NCI-H2196 (cell line): ENCODE results near the gene SEL1L3.

ENCODE experiments used
- DNase-seq: peaks from one replicate; lab custom pipeline; 2025; ENCODE audit not compliant: unreplicated experiment; lab: John Stamatoyannopoulos, UW

Gene SEL1L3

DNA sequence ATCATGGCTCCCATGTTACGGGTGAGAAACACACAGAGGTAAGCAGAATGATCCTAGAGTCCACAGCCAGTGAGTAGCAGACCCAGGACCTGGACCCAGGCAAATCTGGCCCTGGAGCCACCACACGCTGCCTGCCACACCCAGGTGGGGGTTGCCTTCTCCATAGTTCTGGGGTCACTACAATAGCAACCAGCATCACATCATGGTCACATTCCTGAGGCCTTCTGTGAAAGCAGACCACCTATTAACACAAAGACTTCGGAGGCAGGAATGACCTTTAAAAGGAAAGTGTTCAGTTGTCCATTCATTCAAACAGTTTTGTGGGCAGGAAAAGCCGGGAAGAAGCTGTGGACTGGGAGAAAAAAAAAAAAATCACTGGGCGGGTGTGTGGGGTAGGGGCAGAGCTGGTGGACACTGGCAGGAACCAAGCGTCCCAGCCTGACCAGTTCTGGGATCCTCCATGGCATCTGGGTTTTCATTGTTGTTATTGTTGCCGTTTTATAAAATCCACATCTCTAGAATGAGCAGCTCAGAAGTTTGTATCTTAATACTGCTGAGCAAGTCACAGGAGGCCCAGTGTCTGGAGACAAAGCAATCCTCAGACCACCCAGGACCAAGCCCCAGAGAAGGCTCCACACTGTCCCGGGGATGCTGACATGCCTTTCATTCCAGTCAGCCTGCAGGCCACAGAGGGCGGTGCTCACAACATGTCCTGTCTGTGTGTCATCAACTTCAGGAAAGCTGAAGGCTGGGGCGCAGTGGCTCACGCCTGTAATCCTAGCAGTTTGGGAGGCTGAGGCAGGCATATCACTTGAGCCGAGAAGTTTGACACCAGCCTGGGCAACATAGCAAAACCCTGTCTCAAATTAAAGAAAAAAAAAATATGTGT lies 67.0 kb downstream of the SEL1L3 start:
- DNase-seq, result no peak

- no peak for DNase-seq
These were observed 67.7 kb downstream of the SEL1L3 start for GRCh38 chr4:25795091-25795490.

GRCh38 chr4:25792876-25793275 lies 69.9 kb downstream of the SEL1L3 start:
- DNase-seq, result no peak

GRCh38 chr4:25792200-25792791 lies 70.5 kb downstream of the SEL1L3 start:
- peak; percentile 53 for DNase-seq

DNA sequence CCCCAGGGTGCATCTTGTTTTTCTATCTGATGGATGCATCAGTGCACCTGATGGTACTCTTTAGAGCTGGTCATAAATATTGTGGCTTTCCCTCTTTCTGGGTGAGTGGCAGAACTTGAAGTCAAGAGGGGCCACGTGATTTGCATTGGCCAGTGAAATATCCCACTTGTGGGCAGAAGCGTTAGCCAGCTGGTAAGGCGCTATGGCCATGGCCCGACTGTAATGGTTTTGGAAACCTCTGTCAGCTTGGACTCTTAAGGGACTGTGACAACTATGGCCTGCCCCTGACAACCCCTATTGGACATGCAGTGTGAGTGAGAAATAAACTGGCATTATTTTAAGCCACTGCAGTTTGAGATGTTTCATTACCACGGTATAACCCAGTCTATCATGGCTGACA lies 72.8 kb downstream of the SEL1L3 start:
- no peak for DNase-seq

GRCh38 chr4:25788703-25789238 lies 74.0 kb downstream of the SEL1L3 start:
- DNase-seq, result no peak

- no peak for DNase-seq
These were observed 76.2 kb downstream of the SEL1L3 start for GRCh38 chr4:25786497-25787065.

GRCh38 chr4:25783943-25784342 lies 78.8 kb downstream of the SEL1L3 start:
- DNase-seq, result no peak

- DNase-seq, result no peak
These were observed 79.7 kb downstream of the SEL1L3 start for GRCh38 chr4:25783126-25783525.

GRCh38 chr4:25782482-25782881 lies 80.3 kb downstream of the SEL1L3 start:
- DNase-seq, result no peak

DNA sequence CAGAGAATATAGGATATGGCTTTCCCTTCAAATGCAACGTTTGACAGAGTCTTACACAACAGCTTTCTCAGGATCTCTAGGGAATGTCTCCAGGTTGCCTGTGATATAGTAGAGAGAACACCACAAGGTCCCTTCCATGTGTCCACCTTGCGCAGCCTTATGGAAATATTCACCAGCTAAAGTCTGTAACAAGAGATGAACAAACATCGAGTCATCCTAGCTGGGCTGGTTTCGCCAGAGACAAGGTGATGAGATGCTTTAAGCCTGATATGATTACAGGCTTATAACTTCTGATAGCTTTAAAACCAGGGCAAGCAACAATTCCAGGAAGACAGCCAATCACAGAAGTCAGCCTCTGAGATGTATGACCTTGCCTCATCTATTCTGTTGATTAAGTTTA lies 83.8 kb downstream of the SEL1L3 start:
- DNase-seq, result peak; percentile 6

DNA sequence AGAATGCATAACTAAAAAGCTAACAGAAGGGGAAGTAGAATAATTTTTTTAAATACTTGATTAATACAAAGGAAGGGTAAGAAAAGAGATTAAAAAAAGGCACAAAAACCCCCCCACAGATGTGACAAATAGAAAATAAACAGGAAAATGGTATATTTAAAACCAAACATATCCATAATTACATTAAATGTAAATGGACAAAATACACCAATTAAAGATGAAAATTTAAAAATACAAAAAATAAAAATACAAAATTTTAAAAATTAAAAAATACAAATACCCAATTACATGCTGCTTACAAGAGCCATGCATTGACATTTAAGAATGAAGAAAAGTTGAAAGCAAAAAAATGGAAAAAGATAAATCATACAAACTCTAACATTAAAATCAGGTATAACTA lies 86.0 kb downstream of the SEL1L3 start:
- DNase-seq, result no peak

DNA sequence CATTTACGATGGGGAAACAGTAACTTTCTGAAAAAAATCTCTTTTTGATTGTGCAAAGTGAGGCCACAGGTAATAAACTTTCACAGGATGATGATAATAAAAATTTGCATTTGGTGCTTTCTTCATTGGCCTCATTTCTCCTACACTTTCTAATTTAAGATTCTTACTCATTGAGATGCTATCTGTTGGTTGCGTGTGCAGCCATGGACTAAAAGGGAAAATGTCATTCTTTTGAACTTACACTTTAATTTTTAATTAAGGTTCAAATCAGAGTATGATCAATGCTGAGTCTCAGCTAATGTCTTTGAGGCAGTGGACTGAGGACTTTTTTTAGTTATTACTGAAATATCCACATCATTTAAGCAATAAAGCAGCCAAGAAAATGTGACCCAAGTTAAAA lies 87.6 kb downstream of the SEL1L3 start:
- DNase-seq, result no peak

- no peak for DNase-seq
These were observed 89.4 kb downstream of the SEL1L3 start for GRCh38 chr4:25773358-25773757.

- DNase-seq, result no peak
These were observed 91.1 kb downstream of the SEL1L3 start for GRCh38 chr4:25771672-25772071.

GRCh38 chr4:25770847-25771246 lies 91.9 kb downstream of the SEL1L3 start:
- DNase-seq, result no peak

DNA sequence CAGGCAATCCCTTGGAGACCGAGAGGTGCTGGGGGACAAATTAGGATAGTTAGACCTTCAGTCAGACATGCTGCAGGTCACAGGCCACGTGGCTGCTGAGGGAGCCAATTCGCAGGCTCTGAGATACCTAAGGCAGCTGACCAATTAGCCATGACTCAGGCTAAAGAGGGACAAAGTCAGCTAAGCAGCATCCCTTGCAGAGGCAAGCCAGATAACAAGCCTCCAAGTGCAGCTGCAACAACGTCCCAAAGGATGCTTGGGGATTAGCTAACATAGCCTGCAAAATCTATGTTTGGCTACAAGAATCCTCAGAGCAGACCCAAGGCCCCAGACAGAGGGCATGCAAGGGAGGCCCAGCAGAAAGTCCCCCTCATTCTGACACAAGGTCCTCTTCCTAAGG lies 93.5 kb downstream of the SEL1L3 start:
- DNase-seq, result no peak

DNA sequence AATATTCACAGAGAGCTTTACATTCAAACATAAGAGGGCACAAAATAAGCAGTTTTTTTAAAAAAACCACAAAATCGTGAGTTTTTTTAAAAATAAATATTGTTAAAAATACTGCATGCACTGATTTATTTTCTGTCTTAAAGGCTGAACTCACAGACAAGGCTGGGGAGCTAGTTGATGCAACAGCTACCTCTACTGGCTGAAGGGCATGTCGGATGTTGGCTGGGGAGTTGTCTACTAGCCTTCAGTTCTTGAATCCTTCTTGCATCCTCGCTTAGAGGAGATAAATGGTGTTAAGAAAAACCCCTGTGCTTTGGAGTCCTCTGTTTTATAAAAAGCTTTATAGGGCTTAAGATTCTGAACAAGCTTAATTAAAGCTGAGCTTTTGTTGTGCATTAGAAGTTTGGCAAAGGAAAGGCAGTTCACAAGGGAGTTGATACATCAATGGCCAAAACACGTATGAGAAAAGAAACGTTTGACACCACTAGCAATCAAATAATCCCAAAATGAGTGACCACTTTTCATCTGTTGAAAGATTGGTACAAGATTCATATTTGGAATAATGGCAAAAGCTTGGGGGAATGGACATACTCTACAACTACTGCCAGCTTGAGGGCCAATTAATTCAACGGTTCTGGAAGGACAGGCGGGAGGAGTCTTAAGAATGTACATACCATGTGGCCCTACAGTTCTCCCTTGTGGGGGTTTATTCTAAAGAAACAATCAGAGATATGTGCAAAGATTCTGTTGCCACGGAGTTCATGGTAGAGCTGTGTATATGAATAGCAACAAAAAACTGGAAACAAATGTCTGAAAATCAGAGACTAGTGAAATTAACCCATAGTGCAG lies 94.7 kb downstream of the SEL1L3 start:
- peak; percentile 73 for DNase-seq

DNA sequence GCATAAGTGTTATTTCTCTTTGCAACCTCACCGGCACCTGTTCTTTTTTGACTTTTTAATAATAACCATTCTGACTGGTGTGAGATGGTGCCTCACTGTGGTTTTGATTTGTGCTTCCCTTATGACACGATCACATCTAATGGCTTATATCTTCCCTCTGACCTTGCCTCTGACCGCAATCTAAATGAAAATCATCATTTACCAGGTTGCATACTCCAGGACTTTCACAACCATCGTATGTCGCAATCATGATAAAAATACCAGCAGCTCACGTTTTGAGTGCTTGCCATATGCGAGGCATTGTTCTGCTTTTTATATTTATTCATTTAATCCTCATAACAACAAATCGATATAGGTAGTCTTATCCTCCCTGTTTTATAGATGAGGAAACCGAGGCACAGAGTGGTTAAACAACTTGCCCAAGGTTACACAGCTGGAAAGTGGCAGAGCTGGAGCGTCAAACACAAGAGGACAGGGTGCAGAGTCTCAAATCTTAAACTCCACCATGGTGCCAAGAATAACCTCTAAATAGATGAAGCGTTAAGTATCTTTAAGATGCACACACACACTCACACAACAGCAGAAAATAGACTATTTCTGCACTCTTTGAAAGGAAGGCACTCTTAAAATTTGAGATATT lies 102.2 kb downstream of the SEL1L3 start:
- no peak for DNase-seq

- no peak for DNase-seq
These were observed 102.7 kb downstream of the SEL1L3 start for GRCh38 chr4:25760048-25760447.

DNA sequence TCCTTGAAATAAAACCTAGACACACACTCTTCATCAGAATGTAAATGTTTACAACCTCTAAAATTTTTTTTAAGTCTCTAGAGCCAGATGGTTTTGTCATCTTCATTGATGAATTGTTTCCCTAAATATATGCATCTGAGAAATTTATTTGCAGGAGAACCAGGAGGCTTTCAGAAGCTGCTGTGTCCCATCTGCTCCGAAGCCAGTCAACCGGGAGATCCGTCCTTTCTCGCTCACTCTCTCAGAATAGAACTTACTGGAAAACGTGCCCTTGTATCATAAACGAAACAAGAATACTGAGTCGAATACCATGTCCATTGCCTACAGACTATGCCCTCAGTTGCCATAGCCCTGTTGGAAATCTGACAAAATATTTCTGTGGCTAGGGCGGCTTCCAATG lies 103.7 kb downstream of the SEL1L3 start:
- DNase-seq, result no peak
